HK-2 (cell line): Measurements from ENCODE around the gene RAPGEF3.

ENCODE experiments used
- DNase-seq: peaks from one replicate; pipeline ENCODE4 v3.0.0-alpha.2; 2018; ENCODE audit not compliant: unreplicated experiment

The RAPGEF3 gene

GRCh38 chr12:47758834-47759690 lies at the start of gene RAPGEF3:
TSS of gene RAPGEF3 (minus strand) at chr12:47758880. CDS start at chr12:47758556, 324 bp downstream.
- peak; percentile 91 for DNase-seq

DNA sequence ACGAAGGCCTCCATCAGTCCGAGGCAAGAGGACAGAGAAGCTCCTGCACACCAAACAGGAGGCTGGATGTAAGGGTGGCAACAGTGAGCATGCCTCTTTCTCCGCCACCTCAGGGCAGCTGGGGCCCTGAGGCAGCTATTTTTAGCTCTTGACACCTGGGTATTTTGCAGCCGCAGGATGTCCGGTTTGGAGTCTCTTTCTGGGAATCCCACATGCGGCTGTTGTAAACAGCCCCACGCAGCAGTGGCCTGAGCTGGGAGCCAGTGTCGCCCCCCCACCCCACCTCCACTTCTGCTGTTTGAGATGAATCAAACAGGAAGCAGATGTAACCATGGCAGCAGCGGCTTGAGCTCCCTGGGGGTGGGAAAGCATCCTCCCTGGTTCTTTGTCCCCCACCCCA lies 49.4 kb upstream of the RAPGEF3 start:
- no peak for DNase-seq

DNA sequence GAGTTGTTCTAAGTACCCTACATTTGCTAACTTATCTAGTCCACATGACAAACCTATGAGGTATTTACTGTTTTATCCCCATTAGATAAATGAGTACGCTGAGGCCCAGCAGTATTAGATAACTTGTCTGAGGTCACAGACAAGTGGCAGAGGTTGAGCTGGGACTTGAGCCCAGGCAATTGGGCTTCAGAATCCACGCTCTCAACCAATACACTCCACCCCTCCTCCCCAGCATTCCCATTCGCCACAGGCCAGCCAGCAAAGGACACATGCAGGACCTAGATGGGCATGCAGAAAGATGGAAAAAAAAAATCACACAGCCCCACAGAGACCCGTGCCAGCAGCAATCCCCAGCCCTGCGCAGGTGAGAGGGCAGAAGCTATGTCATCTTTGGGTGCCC lies 48.7 kb upstream of the RAPGEF3 start:
- no peak for DNase-seq

DNA sequence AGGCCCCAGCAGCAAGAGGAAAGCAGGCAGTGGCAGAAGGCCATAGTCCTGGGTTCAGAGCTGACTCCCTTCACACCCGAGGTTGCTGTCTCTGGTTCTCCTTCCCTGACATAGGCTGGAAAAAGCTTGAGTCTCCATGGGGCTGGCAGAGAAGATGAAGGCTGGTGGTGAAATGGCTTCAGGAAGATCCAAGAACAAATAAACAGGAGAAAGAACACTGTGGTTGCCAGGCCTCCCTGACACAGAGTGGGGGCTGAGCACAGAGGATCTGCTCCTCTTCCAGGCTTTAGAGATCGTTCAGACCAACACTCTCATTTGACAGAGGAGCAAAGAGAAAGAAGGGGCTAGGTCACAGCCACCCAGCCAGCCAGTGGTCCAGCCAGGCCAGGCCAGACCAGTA lies 46.7 kb upstream of the RAPGEF3 start:
- no peak for DNase-seq

DNA sequence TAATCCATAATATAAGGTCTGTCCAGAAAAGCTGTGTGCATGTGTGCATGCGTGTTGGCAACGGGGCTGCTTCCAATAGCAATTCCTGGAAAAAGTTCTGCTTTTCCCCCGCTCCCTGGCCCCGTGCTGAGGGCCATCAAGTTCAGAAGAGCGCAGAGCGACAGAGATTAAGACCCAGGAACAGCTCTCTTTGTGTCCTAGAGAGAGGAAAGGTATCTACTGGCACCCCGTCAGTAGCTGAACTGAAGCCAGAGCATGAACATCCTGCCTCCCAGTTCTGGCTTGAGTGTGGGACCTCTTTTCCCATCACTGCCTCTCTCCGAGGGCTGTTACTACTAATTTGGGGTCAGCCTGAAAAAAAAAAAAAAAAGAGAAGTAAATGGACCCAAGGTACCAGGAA lies 45.5 kb upstream of the RAPGEF3 start:
- DNase-seq: no peak

DNA sequence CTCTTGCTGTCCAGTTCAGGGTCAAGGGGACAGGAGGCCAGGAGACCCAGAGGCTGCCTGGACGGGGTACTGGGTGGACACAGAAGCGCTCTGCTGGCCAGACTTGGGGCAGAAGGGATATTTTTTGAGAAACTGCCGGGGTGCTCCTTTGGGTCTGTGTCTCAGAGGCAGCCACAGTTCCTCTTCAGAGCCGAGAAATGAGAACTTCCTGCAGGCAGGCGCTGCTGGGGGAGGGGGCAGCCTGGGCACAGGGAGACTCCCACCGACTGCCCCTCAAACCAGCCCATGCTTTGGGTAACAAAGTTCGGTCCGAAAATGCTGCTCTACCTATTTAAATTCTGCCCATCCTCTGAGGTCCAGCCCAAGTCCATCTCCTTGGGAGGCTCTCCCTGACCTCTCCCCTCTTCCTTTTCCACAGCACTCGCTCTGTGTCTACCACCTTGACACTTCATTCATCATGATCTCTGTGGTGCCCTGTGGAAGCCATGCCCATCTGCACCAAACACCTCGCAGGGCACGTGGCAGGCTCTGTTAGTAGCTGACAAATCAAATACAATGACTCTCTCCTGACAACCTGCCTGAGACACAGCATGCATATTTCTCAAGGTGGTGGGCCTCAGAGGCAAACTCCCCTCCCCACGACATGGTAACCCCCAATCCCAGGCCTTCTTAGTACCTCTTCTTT lies 44.7 kb upstream of the RAPGEF3 start:
- no peak for DNase-seq

- no peak for DNase-seq
These were observed 43.6 kb upstream of the RAPGEF3 start for GRCh38 chr12:47802312-47802711.

GRCh38 chr12:47801904-47802246 lies 43.2 kb upstream of the RAPGEF3 start:
- DNase-seq: no peak

GRCh38 chr12:47801170-47801903 lies 42.7 kb upstream of the RAPGEF3 start:
- no peak for DNase-seq

- no peak for DNase-seq
These were observed 41.9 kb upstream of the RAPGEF3 start for GRCh38 chr12:47800582-47800981.

GRCh38 chr12:47799357-47799955 lies 40.8 kb upstream of the RAPGEF3 start:
- DNase-seq: no peak

DNA sequence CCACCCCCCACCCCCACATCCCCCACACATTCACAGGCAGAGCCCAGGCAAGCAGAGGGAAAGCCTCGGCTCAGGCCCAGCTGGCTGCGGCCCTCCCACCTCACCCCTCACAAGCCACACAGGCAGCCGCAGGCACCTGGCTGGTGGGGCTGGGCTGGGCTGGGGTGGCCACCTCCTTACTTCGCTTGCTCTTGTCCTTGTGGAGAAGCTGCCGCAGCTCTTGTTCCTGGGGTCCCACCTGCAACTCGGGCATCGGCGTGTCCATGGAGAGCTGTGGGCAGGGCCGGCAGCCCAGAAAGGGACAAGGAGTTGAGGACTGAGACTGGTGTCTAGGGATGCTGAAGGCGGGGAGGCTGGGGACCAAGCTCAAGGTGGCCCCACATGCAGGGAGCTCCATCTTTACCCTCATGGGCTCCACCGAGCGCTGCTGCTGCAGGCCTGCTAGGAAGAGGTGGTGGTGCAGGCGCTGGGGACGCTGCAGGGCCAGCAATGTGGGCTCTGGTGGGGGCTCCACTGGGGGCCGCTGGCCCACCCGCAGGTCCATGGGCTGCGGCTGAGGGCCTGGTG lies 39.8 kb upstream of the RAPGEF3 start:
- DNase-seq: no peak

- DNase-seq: no peak
These were observed 38.8 kb upstream of the RAPGEF3 start for GRCh38 chr12:47797441-47797840.

- no peak for DNase-seq
These were observed 37.2 kb upstream of the RAPGEF3 start for GRCh38 chr12:47795814-47796411.

GRCh38 chr12:47795121-47795813 lies 36.6 kb upstream of the RAPGEF3 start:
- no peak for DNase-seq

GRCh38 chr12:47794679-47795078 lies 36.0 kb upstream of the RAPGEF3 start:
- DNase-seq: no peak

- DNase-seq: no peak
These were observed 34.5 kb upstream of the RAPGEF3 start for GRCh38 chr12:47793015-47793681.

DNA sequence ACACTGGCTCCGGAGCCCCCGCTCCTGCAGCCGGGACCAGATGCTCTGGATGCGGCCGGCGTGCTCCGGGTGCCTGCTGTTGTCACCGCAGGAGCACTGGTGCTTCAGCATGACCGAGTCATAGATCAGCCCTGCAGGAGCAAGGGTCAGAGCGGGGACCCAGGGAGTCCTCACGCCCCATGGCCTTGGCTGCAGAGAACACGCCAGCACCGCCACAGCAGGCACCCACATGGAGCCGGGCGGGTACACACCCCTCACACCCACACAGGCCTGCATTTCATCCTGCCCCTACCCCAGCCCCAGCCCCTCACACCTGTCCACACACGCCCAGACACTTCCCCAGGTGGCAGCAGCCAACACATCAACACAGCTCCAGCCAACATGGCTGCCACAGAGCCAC lies 33.2 kb upstream of the RAPGEF3 start:
- DNase-seq: no peak

- no peak for DNase-seq
These were observed 32.7 kb upstream of the RAPGEF3 start for GRCh38 chr12:47791351-47791746.

- DNase-seq: no peak
These were observed 32.1 kb upstream of the RAPGEF3 start for GRCh38 chr12:47790676-47791350.
